Stimulated activated memory B cell treated with anti-CD40 and anti-IgM and Interleukin-4, amounts not matched to agents 10 μg/mL and 1 μg/mL and 100 μg/mL, for 72 hours (primary cell): Measurements from ENCODE around the gene ADPRHL1.
"Not testable (repeated sequence)": the region's sequence is repeated elsewhere in the genome, so short reads cannot be mapped to it uniquely, and the experiment has no call there.

Experiments used
- ATAC-seq: fragments of 150-1000 bp; cut with Tn5 transposase; 2 replicates; pipeline ENCODE4 v1.10.0; 2021
- H3K27ac Mint-ChIP-seq: one replicate; pipeline ENCODE4 v1.8.0; 2022; ENCODE audit warnings: mild to moderate bottlenecking, mixed read lengths
- H3K27me3 Mint-ChIP-seq: one replicate; pipeline ENCODE4 v1.8.0; 2022; ENCODE audit warnings: mixed read lengths
- H3K36me3 Mint-ChIP-seq: one replicate; pipeline ENCODE4 v1.8.0; 2022; ENCODE audit warnings: mixed read lengths
- H3K4me1 Mint-ChIP-seq: one replicate; pipeline ENCODE4 v1.8.0; 2022; ENCODE audit warnings: mixed read lengths
- H3K4me3 Mint-ChIP-seq: one replicate; pipeline ENCODE4 v1.8.0; 2022; ENCODE audit warnings: mild to moderate bottlenecking, moderate library complexity, mixed read lengths
- H3K9me3 Mint-ChIP-seq: one replicate; pipeline ENCODE4 v1.8.0; 2022; ENCODE audit warnings: mixed read lengths

Gene ADPRHL1

DNA sequence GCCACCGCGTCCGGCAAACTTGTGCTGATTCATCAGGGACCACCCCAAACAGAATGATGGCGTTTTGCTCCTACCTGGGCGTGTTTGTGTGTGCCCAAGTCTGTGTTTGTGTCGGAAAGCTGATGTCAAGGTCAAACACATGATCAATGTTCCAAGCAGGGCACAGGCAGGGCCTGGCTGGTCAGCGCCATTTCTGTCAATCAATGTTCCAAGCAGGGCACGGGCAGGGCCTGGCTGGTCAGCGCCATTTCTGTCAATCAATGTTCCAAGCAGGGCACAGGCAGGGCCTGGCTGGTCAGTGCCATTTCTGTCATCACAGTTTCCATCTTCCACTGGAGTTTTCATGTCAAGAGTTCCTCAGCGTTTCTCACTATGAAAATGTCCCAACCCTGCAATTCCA lies 74.5 kb downstream of the ADPRHL1 start:
- Mint-ChIP-seq H3K4me3 (no peak overlapping the region), H3K27me3 (peaks cover 53% of the 10 kb centered on the region), H3K36me3 (no peaks in the 10 kb centered on the region), H3K27ac (no peak overlapping the region), H3K9me3 (peaks cover 8% of the 10 kb centered on the region), H3K4me1 (no peaks in the 10 kb centered on the region)
- no peak for ATAC-seq

DNA sequence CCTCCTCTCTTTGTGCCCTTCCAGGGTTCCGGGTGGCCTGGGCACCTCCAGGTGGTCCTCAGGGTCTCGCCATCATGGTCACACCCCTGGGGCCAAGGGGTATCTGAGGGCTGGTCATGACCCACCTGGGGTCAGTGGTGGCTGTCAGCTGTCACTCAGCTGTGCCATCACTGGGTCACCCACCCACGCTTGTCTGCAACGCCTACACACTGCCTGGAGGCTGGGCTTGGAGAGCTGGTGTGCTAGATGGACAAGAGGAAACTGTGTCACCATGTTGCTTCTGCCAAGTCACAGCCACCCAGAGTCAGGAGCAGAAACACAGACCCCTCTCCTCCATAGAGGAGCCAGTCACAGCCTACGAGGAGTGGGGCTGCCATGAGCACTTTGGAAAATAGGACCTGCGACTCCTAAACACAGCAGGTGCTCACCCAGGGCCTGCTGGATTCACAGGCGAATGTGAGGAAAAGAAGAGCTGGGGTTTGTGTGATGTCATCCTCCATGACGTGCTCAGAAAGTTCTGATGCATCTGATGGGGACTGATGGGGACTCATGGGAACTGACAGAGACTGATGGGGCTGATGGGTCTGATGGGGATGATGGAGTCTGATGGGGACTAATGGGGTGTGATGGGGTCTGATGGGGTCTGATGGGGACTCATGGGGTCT lies 78.6 kb downstream of the ADPRHL1 start:
- no peak overlapping the region for H3K4me3 Mint-ChIP-seq
- no peak overlapping the region for H3K27ac Mint-ChIP-seq
- ATAC-seq, result no peak
- H3K4me1 Mint-ChIP-seq, result no peaks in the 10 kb centered on the region
- H3K36me3 Mint-ChIP-seq, result no peaks in the 10 kb centered on the region
- H3K27me3 Mint-ChIP-seq, result peaks cover 48% of the 10 kb centered on the region
- no peaks in the 10 kb centered on the region for H3K9me3 Mint-ChIP-seq

DNA sequence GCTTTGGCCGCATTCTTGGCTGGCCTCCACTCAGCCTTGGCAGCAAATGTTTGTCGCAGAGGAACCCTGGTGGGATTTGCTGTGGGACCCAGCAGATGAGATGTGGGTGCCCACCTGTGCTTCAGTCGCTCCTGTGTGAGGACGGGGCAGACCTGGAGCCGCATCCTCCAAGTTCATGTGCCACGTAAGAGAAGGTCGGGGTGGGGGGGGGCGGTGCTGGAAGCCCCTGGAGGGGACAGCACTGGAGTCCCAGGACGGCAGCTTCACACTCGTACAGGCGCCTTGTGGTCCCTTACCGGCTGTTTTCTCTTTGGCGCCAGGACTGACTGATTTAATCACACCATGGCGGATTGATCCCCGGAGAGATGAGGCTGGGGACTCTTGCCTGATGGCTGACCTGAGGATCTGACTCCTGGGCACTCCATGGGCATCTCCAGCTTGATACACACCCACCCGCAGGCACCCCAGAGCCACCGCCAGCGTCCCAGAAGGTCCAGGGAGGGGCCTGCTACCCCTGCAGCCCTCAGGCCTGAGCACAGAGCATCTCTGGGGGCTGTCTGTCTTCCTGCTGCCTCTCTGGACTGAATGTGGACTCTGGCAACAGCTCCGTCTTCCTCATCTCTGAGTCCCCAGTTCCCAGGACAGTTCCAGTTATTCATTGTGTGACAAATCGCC lies 79.3 kb downstream of the ADPRHL1 start:
- H3K27ac Mint-ChIP-seq, result no peak overlapping the region
- H3K27me3 Mint-ChIP-seq, result peaks cover 48% of the 10 kb centered on the region
- ATAC-seq, result no peak
- no peak overlapping the region for H3K4me3 Mint-ChIP-seq
- H3K4me1 Mint-ChIP-seq, result no peaks in the 10 kb centered on the region
- no peaks in the 10 kb centered on the region for H3K36me3 Mint-ChIP-seq
- no peaks in the 10 kb centered on the region for H3K9me3 Mint-ChIP-seq

DNA sequence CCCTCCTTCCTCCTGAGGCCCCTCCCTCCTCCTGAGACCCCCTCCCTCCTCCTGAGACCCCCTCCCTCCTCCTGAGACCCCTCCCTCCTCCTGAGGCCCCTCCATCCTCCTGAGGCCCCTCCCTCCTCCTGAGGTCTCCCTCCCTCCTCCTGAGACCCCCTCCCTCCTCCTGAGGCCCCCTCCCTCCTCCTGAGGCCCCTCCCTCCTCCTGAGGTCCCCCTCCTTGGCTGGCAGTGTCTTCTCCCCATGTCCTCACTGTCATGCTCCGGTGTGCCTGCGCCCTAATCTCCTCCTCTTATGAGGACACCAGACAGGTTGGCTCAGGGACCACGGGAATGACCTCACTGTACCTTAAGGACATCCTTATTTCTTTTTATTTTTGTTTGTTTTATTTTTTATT lies 81.6 kb downstream of the ADPRHL1 start:
- not testable (repeated sequence) for H3K36me3 Mint-ChIP-seq, H3K9me3 Mint-ChIP-seq, H3K4me1 Mint-ChIP-seq, ATAC-seq, H3K27ac Mint-ChIP-seq, H3K4me3 Mint-ChIP-seq
- H3K27me3 Mint-ChIP-seq, result peaks cover 36% of the 10 kb centered on the region

DNA sequence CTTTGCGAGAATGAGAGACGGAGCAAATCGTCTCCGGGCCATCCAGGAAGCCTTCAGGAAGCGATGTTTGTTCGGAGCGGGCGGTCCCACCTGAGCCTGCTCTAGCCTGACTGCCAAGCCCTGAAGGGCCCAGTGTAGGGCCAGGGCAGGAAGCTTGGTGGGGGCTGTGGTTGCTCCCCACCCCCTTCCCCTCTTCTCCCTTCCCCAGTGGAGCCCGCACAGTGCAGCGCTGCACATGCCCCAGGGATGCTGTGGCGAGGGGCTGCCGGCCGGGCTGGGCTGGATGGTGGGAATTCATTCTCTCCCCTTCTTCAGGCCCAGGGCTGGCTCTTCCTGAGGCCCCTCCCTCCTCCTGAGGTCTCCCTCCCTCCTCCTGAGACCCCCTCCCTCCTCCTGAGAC lies 82.2 kb downstream of the ADPRHL1 start:
- no peak overlapping the region for H3K27ac Mint-ChIP-seq
- H3K36me3 Mint-ChIP-seq, result no peaks in the 10 kb centered on the region
- H3K4me3 Mint-ChIP-seq, result no peak overlapping the region
- no peak for ATAC-seq
- peaks cover 30% of the 10 kb centered on the region for H3K27me3 Mint-ChIP-seq
- H3K4me1 Mint-ChIP-seq, result no peaks in the 10 kb centered on the region
- no peaks in the 10 kb centered on the region for H3K9me3 Mint-ChIP-seq

DNA sequence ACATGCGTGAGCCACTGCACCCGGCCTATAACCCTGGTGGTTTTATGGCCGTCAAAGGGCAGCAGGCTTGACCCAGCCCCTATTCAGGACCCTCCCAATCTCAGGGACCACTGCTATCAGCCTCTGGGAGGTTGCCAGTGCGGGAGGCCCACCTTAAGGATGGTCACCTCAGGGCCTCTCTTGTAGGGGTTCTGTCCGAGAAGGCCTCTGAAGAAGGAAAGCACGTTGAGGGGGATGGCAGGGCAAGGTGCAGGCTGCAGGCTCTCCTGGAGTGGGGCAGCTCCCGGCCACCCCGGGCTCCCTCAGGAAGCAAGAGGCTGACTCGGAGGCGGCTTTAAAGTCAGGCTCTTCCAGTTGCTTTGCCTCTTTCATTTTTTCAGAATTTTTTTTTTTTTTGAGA lies 83.4 kb downstream of the ADPRHL1 start:
- no peak for ATAC-seq
- Mint-ChIP-seq H3K4me1 (no peaks in the 10 kb centered on the region), H3K27ac (no peak overlapping the region), H3K4me3 (no peak overlapping the region), H3K36me3 (no peaks in the 10 kb centered on the region), H3K27me3 (peaks cover 35% of the 10 kb centered on the region), H3K9me3 (no peaks in the 10 kb centered on the region)

DNA sequence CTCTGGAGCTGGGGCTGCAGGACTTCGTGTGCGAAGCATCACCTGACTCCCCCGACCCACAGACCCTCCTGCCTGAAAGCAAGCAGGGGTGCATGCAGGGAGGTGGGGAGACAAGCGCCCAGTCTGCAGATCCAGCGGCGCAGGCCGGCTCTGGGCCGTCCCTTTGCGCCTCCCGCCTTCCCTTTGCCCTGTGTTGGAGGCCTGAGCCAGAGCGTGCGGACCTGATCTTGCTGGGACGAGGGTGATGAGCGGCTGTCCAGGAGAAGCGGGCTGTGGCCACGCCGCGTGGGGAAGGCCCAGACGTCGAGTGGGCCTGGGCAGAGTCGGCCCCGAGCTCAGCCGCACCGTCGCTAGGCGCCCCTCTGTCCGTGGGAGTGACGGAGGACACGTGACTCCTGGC lies 84.1 kb downstream of the ADPRHL1 start:
- peaks cover 29% of the 10 kb centered on the region for H3K27me3 Mint-ChIP-seq
- no peaks in the 10 kb centered on the region for H3K4me1 Mint-ChIP-seq
- no peaks in the 10 kb centered on the region for H3K9me3 Mint-ChIP-seq
- no peaks in the 10 kb centered on the region for H3K36me3 Mint-ChIP-seq
- no peak for ATAC-seq
- H3K27ac Mint-ChIP-seq, result no peak overlapping the region
- no peak overlapping the region for H3K4me3 Mint-ChIP-seq

DNA sequence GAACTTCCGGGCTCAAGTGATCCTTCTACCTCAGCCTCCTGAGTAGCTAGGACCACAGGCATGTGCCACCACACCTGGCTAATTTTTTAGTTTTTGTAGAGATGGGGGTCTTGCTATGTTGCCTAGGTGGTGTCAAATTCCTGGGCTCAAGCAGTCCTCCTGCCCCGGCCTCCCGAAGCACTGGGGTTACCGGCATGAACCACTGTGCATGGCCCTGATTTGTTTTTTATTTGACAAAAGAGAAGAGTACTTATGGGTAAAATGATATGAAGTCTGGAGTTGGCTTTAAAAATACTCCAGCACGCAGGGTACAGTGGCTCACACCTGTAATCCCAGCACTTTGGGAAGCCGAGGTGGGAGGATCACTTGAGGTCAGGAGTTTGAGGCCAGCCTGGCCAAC lies 84.9 kb downstream of the ADPRHL1 start:
- not testable (repeated sequence) for H3K4me3 Mint-ChIP-seq, H3K9me3 Mint-ChIP-seq, H3K36me3 Mint-ChIP-seq, ATAC-seq, H3K27ac Mint-ChIP-seq, H3K4me1 Mint-ChIP-seq
- peaks cover 21% of the 10 kb centered on the region for H3K27me3 Mint-ChIP-seq

DNA sequence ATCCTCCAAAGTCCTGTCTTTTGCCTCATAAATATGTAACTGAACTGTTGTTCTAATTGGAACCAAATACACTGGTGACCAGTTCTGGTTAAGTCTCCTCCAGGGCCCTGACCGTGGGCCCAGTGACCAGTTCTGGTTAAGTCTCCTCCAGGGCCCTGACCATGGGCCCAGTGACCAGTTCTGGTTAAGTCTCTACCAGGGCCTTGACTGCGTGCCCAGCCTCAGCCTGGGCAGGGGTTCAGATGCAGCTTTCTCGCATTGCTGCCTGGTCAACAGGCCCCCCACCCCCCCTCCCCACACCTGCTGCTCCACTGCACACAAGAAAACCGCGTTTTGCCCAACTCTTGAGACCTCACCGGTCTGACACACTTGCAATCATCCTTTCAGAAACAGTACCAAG lies 85.5 kb downstream of the ADPRHL1 start:
- no peak overlapping the region for H3K27ac Mint-ChIP-seq
- H3K9me3 Mint-ChIP-seq, result no peaks in the 10 kb centered on the region
- no peaks in the 10 kb centered on the region for H3K36me3 Mint-ChIP-seq
- peaks cover 19% of the 10 kb centered on the region for H3K27me3 Mint-ChIP-seq
- no peak for ATAC-seq
- H3K4me3 Mint-ChIP-seq, result no peak overlapping the region
- peaks cover 2% of the 10 kb centered on the region for H3K4me1 Mint-ChIP-seq

DNA sequence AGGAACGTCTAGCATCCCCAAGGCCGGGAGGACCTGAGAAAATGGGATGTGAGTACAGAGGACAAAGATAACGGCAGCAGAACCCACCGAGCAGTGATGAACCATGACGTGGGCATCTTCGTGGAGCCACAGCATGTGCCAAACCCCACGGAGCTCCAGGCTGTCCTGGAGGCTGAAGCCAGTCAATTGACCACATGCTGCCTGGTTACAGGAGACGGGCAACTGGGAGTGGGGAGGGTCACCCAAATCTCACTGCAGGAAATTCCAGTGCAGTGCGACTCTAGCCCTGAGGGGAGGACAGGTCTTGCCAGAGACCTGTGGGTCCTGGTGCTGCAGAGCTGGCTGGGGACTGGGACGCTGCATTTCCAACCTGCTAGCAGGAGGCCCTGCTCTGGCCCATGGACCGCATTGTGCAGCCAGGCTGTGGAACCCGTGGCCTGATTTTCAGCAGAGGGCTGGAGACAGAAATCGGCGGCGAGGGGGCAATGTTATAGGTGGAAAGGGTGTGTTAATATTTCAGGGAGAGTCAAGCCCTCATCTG lies 86.2 kb downstream of the ADPRHL1 start:
- Mint-ChIP-seq H3K9me3 (no peaks in the 10 kb centered on the region), H3K27me3 (peaks cover 25% of the 10 kb centered on the region), H3K27ac (no peak overlapping the region), H3K4me3 (no peak overlapping the region), H3K4me1 (peaks cover 6% of the 10 kb centered on the region), H3K36me3 (no peaks in the 10 kb centered on the region)
- no peak for ATAC-seq

DNA sequence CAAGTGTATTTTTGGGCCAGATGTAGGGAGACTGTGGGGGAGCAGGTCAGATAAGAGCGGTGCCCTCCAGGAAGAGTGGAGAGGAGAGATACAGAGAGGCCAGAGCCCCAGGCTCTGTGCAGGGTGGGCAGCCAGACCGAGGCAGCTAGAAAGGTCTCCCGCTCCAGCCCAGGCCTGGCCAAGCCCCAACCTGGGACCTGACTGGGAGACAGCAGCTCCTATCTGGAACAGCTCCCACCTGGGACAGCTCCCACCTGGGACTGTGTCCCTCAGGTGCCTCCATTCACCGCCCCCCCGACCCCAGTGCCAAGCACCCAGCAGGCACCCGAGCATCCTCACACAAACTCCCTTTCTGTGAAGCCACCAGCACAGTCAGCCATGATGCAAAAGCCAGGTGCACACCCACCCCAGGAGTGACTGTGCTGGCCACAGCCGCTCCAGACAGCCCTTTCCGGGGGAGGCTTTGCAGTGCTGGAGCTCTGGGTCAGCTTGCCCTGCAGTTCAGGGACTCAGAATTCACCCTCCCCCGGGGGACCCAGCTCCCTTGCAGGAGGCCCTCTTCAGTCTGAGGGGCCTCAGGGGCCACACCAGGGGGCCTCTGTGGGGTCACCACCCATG lies 87.2 kb downstream of the ADPRHL1 start:
- Mint-ChIP-seq H3K4me1 (peaks cover 6% of the 10 kb centered on the region), H3K36me3 (no peaks in the 10 kb centered on the region), H3K27ac (no peak overlapping the region), H3K4me3 (no peak overlapping the region), H3K9me3 (no peaks in the 10 kb centered on the region), H3K27me3 (peaks cover 27% of the 10 kb centered on the region)
- ATAC-seq, result no peak

DNA sequence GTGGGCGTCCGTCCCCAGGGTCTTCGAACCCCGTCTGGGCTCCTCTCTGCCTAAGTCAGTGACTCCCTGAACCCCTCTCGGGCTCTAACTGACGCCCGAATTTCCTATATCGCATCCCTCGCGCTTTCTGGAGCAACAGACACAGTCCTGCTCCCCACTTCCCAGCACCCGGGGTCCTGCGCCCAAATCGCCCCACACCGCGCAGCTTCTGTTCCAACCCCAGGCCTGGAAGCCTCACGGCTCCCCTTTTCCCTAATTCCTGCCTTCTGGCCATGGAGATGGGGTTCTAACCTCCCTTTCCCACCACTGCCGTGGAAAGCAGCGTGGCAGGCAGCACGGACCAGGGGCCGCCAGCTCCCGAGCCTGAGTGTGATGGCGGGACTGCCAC lies 87.7 kb downstream of the ADPRHL1 start:
- Mint-ChIP-seq H3K4me3 (peak overlapping the region; percentile 19), H3K4me1 (peaks cover 6% of the 10 kb centered on the region), H3K9me3 (no peaks in the 10 kb centered on the region), H3K36me3 (no peaks in the 10 kb centered on the region), H3K27me3 (peaks cover 28% of the 10 kb centered on the region), H3K27ac (no peak overlapping the region)
- ATAC-seq, result no peak

DNA sequence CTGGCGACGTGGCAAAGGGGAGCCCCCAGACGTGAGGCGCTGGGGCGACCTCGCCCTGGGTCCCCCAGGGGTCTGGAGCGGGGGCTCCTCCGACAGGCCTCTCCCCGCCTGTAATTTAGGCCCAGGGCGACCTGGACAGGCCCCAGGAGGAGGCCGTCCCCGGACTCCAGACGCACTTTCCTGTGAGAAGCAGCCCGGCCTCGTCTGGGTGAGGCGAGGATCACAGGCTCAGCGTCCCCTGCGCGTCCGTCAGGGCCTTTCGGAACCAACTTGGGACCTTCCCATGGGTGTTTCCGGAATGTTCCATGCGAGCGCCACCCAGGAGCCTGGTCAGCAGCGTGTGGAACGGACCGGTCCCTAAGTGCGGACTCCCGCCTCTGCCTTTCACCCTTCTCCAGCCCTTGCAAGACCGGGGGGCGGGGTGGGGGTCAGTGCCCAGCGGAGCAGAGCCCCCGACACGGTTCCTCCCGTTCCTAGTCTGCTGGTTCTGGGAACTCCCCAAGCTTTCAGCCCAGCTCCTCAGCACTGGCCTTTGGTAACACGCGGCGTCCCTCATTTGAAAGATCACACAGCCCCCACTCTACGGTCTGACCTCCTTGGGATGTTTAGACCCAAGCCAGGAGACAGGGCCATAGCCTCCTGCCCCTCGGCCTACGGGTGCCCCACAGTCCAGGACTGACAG lies 88.2 kb downstream of the ADPRHL1 start:
- Mint-ChIP-seq H3K4me1 (peaks cover 6% of the 10 kb centered on the region), H3K4me3 (peak overlapping the region; percentile 19), H3K36me3 (no peaks in the 10 kb centered on the region), H3K9me3 (no peaks in the 10 kb centered on the region), H3K27ac (no peak overlapping the region), H3K27me3 (peaks cover 33% of the 10 kb centered on the region)
- ATAC-seq, result no peak

DNA sequence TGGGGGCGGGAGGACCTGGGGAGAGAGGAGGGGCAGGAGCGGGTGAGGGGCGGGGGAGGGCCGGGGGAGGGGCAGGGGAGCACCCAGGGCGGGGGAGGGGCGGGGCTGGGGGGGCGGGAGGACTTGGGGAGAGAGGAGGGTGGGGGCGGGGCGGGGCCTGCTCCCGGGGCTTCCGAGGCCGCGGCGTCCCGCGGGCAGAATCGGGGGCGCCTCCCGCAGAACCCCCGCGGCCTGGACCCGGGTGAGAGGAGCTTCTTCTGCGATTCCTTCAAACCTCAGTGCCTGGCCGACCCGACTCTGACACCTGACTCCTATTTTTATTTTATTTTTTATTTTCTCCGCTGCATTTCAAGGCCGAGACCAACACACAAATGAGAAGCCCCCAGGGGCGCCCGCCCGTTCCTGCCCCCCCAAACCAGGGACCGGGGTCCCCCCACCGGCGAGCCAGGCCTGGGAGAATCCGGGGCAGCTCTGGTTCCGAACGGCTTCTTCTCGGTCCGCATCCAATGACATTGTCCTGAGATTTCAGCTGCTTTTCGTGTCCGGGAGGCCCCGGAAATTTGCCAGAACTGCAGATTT lies 88.9 kb downstream of the ADPRHL1 start:
- no peaks in the 10 kb centered on the region for H3K36me3 Mint-ChIP-seq
- H3K27ac Mint-ChIP-seq, result no peak overlapping the region
- no peak overlapping the region for H3K4me3 Mint-ChIP-seq
- H3K27me3 Mint-ChIP-seq, result peaks cover 40% of the 10 kb centered on the region
- peaks cover 6% of the 10 kb centered on the region for H3K4me1 Mint-ChIP-seq
- ATAC-seq, result no peak
- no peaks in the 10 kb centered on the region for H3K9me3 Mint-ChIP-seq

DNA sequence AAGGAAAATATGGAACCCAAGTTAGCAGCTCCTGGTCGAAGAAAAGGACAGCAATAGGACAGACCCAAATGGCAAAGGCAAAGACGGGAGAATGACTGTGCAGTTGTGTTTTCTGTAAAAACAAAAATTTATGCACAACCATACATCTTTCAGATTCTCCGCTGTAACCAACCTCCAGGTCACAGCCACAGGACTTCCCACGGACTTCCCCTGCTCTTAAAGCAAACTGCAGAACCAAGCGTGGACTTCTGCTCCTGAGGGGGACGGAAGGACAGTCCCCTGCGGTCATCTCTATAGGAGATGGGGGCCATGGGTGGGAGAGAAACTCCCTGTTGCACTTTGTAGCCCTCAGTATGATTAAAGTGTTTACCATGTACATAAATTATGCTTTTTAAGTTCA lies 91.9 kb downstream of the ADPRHL1 start:
- H3K4me3 Mint-ChIP-seq, result no peak overlapping the region
- no peaks in the 10 kb centered on the region for H3K36me3 Mint-ChIP-seq
- no peak overlapping the region for H3K27ac Mint-ChIP-seq
- H3K27me3 Mint-ChIP-seq, result peaks cover 54% of the 10 kb centered on the region
- peaks cover 6% of the 10 kb centered on the region for H3K4me1 Mint-ChIP-seq
- peak; percentile 47 for ATAC-seq
- H3K9me3 Mint-ChIP-seq, result no peaks in the 10 kb centered on the region
